ENCODE results near the gene DTD2. TPM values are rescaled to one million over a fixed set of nuclear protein-coding genes. Genes with fewer than 3 reads are reported as not detected.
A peak's percentile ranks its signal among the peaks of the same experiment; 100 is the strongest.

The DTD2 gene
- total RNA-seq, 1 experiment from 2014 or later, result 14.8 TPM

GRCh38 chr14:31426663-31427062 is 30.6 kb downstream of the DTD2 start:
- peak; percentile 32 for DNase-seq
- no peak overlapping the region for H4K8ac ChIP-seq (replicated peaks; ENCODE audit: insufficient read length, low read depth, low read length)
- no peak for TF ChIP-seq CTCF (conservative IDR thresholded peaks at IDR 0.05)
- H4K5ac ChIP-seq (ENCODE audit: insufficient read length, low read depth, low read length), result no peak overlapping the region
- no peak overlapping the region for H3K18ac ChIP-seq (ENCODE audit: insufficient read length, low read depth, low read length)
- H3K4ac ChIP-seq (ENCODE audit: low read depth, low read length), result no peak overlapping the region
- H4K91ac ChIP-seq (ENCODE audit: insufficient read length, low read depth, low read length), result no peak overlapping the region
- H2AK5ac ChIP-seq (ENCODE audit: insufficient read length, low read length), result no peak overlapping the region
- H3K27me3 ChIP-seq (ENCODE audit: insufficient read depth, low read length), result no peaks in the 10 kb centered on the region
- no peaks in the 10 kb centered on the region for H3K79me2 ChIP-seq (ENCODE audit: insufficient read depth, low read length)
- no peaks in the 10 kb centered on the region for H3K23me2 ChIP-seq (ENCODE audit: insufficient read length, low read depth, low read length, poor library complexity, severe bottlenecking)
- H3K4me1 ChIP-seq (ENCODE audit: insufficient read depth, low read length), result no peaks in the 10 kb centered on the region
- no peak overlapping the region for H3K14ac ChIP-seq (ENCODE audit: insufficient read depth, low read length)
- Mint-ChIP-seq H3K27me3 (ENCODE audit: low read depth) (no peaks in the 10 kb centered on the region), H3K36me3 (ENCODE audit: insufficient read depth in 1 of 3, low read depth in 3 of 3) (peaks cover 0 to 4% (median 0%) of the 10 kb centered on the region in 3 experiments; a peak in 1 of 7 replicates), H3K4me3 (peak overlapping the region in 1 of 2 experiments; percentile 56; a peak in 2 of 5 replicates), H3K9me3 (peaks cover 0 to 4% of the 10 kb centered on the region in 2 experiments; a peak in 3 of 5 replicates), H3K27ac (peak overlapping the region in 2 of 3 experiments; percentile 84 to 85; a peak in 4 of 7 replicates), H3K4me1 (peaks cover 13 to 14% of the 10 kb centered on the region in 2 experiments)
- no peak overlapping the region for H3K9ac ChIP-seq (ENCODE audit: extremely low read depth, insufficient read length, low read length)
- no peaks in the 10 kb centered on the region for H3K9me3 ChIP-seq (ENCODE audit: control insufficient read depth, low read depth, low read length)
- no peak overlapping the region for H3K23ac ChIP-seq (ENCODE audit: insufficient read length, low read depth, low read length)
- no peak overlapping the region for H3K27ac ChIP-seq (ENCODE audit: insufficient read length, low read depth, low read length)
- no peak overlapping the region for H3K4me2 ChIP-seq (ENCODE audit: insufficient read depth, insufficient read length, low read length)
- WGBS (ENCODE audit: extremely low coverage, insufficient read length, low lambda C conversion rate), result no CpG with 5 or more reads among the region's 2 CpGs
- H4K20me1 ChIP-seq (ENCODE audit: control insufficient read depth, insufficient read depth, insufficient read length), result no peaks in the 10 kb centered on the region
- no peak overlapping the region for H2BK15ac ChIP-seq (ENCODE audit: low read depth, low read length)
- no peaks in the 10 kb centered on the region for H3K79me1 ChIP-seq (ENCODE audit: insufficient read depth, low read depth, low read length, poor library complexity, severe bottlenecking)
- H2BK12ac ChIP-seq (ENCODE audit: insufficient read length, low read depth, low read length), result no peak overlapping the region
- no peak overlapping the region for H2BK120ac ChIP-seq (ENCODE audit: low read depth, low read length, poor library complexity, severe bottlenecking)
- no peak overlapping the region for H3T11ph ChIP-seq (ENCODE audit: low read length)
- no peak overlapping the region for H2AFZ ChIP-seq (ENCODE audit: low read length)
- H3K56ac ChIP-seq (ENCODE audit: insufficient read length, low read depth, low read length), result no peak overlapping the region
- no peak overlapping the region for H2BK5ac ChIP-seq (ENCODE audit: insufficient read length, low read length)
- no peak overlapping the region for H2BK20ac ChIP-seq (ENCODE audit: low read depth, low read length, poor library complexity, severe bottlenecking)

Measured in H9 (cell line).